AG09319 (cell line): ENCODE measurements around the gene LOXL4.

Source experiments
- DNase-seq: peaks from one replicate; pipeline ENCODE4 v3.0.0-alpha.2; 2010; ENCODE audit warnings: low read depth; ENCODE audit errors: extremely low read depth
- TF ChIP-seq, protein P1 (sequence below): IDR thresholded peaks from 2 replicates; pipeline ENCODE4 v1.5.1; 2011; ENCODE audit warnings: low read depth, mild to moderate bottlenecking, inconsistent platforms, low read length, moderate library complexity

Gene LOXL4

DNA sequence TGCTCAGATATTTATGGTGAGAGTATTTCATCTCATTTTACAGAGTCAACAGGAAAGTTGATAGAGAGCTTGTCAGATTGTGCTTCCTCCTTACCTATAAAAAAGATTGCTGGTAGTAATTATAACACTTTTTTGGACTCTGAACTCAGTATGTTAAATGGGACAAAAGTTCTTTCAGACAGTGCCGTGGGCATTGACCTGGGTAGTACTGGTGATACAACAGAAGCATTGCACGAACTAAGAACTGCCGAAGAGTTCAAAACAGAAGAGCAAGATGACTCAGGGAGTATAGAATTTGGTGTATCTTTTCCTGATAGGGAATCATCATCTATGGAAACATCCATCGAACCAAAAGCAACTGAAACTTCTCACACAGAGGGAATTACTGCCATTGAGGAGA is 58.6 kb downstream of the LOXL4 start:
- TF ChIP-seq, protein P1, sequence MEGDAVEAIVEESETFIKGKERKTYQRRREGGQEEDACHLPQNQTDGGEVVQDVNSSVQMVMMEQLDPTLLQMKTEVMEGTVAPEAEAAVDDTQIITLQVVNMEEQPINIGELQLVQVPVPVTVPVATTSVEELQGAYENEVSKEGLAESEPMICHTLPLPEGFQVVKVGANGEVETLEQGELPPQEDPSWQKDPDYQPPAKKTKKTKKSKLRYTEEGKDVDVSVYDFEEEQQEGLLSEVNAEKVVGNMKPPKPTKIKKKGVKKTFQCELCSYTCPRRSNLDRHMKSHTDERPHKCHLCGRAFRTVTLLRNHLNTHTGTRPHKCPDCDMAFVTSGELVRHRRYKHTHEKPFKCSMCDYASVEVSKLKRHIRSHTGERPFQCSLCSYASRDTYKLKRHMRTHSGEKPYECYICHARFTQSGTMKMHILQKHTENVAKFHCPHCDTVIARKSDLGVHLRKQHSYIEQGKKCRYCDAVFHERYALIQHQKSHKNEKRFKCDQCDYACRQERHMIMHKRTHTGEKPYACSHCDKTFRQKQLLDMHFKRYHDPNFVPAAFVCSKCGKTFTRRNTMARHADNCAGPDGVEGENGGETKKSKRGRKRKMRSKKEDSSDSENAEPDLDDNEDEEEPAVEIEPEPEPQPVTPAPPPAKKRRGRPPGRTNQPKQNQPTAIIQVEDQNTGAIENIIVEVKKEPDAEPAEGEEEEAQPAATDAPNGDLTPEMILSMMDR: no peak
- DNase-seq: no peak

DNA sequence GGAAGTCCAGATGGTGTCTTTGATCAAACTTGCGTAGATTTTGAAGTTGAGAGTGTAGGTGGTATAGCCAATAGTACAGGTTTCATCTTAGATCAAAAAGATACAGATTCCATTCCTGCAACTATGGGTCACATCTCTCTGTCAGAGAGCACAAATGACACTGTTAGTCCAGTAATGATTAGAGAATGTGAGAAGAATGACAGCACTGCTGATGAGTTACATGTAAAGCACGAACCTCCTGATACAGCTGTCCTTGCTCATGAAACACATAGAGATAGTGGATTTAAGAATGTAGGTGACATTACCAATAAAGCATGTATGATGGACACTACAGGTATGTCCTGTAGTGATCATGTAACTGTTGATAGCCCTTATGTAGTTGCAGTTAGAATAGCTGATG is 59.1 kb downstream of the LOXL4 start:
- DNase-seq: no peak
- TF ChIP-seq, protein P1: no peak

DNA sequence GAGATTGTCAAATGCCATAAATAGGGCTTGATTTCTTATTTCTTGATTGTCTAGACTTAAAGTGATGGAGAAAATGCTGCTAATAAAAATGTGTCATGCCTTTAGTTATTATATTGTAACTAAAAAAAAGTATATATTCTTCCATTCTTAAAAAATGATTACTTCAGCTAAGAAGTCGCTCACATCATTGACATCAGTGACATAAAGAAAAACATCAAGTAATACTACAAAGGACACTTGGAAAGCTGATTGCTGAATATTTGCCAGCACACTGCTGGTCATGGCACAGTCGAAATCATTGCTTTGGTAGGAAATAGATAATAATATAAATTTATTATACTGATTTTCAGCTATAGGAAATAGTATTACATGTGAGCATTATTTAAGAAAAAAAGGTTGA is 62.6 kb downstream of the LOXL4 start:
- no peak for DNase-seq
- TF ChIP-seq, protein P1: no peak

DNA sequence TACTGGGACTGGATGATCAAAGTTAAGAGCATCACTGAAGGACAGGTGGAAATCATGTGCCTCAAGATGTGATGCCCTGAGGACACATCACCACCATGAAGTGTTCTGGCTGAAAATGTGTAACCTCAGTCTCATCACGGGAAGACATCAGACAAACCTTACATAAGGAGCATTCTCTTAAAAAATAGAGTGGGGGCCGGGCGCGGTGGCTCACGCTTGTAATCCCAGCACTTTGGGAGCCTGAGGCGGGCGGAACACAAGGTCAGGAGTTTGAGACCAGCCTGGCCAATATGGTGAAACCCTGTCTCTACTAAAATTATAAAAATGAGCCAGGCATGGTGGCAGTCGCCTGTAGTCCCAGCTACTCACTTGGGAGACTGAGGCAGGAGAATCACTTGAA is 65.6 kb downstream of the LOXL4 start:
- TF ChIP-seq, protein P1: no peak
- DNase-seq: no peak

DNA sequence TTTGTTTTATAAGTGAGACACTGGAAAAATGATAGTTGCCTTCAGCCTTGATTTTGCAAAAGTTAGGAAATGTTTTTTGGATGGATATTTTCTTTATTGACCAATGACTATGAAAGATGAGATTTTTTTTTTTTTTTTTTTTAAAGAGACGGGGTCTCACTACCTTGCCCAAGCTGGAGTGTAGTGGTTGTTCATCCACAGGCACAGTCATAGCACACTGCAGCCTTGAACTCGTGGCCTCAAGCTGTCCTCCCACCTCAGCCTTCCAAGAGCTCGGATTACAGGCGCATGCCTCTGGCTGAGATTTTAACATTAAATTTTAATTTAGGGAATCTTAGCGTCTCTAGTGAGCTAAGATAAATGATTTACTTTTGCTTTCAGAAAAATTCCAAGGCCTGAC is 66.2 kb downstream of the LOXL4 start:
- TF ChIP-seq, protein P1: no peak
- no peak for DNase-seq
